BLaER1 treated with 17β-estradiol and CSF1 and Interleukin-3, amounts not matched to agents 10 nM and 100 nM (cell line): ENCODE data around the gene CTBP2.
A peak's percentile ranks its signal among the peaks of the same experiment; 100 is the strongest.

Experiments
- H3K27ac ChIP-seq, 11 experiments: shearing (Covaris generic); formaldehyde crosslinking; 2 replicates each; pipeline ENCODE4 v1.8.1; 2022
- H3K27me3 ChIP-seq, 11 experiments: shearing (Covaris generic); formaldehyde crosslinking; 2 replicates each; pipeline ENCODE4 v1.8.1; 2022
- H3K36me3 ChIP-seq, 11 experiments: shearing (Covaris generic); formaldehyde crosslinking; 2 replicates each; pipeline ENCODE4 v1.8.1; 2022
- H3K4me1 ChIP-seq, 10 experiments: shearing (Covaris generic); formaldehyde crosslinking; 2 replicates each; pipeline ENCODE4 v1.8.1; 2022
- H3K4me2 ChIP-seq, 11 experiments: shearing (Covaris generic); formaldehyde crosslinking; 2 replicates each; pipeline ENCODE4 v1.8.1; 2022
- H3K4me3 ChIP-seq, 10 experiments: shearing (Covaris generic); formaldehyde crosslinking; 2 replicates each; pipeline ENCODE4 v1.8.1; 2022
- H3K9ac ChIP-seq, 11 experiments: shearing (Covaris generic); formaldehyde crosslinking; 2 replicates each; pipeline ENCODE4 v1.8.1; 2022
- H3K9me3 ChIP-seq, 11 experiments: shearing (Covaris generic); formaldehyde crosslinking; replicated peaks in 1 of 11; 2 replicates each; pipeline ENCODE4 v1.8.1; 2022
- H4K20me1 ChIP-seq, 11 experiments: shearing (Covaris generic); formaldehyde crosslinking; 2 replicates each; pipeline ENCODE4 v1.8.1; 2022
- Cebpa-rat ChIP-seq, 11 experiments: shearing (Covaris generic); IDR thresholded peaks; 2 replicates each; pipeline ENCODE4 v1.8.1; 2022

Gene CTBP2

DNA sequence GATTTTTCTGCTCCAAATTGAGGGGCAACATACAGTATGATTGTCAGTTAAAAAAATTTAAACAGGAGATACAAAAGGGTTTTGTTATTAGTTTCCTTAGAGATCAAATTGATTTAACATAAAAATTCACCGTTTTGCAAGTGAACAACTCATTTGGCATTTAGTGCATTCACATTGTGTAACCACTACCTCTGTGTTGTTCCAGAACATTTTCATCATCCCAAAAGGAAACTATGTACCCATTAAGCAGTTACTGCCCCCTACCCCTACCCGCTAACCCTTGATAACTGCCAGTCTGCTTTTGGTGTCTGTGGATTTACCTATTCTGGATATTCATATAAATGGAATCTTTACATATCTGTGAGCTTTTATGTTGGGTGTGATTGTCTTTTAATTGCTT is 215.4 kb downstream of the CTBP2 start:
- Histone ChIP-seq H3K9ac (no peak overlapping the region), H3K36me3 (peaks cover 34 to 76% (median 61%) of the 10 kb centered on the region in 11 experiments), H3K4me2 (no peak overlapping the region), H3K27me3 (no peaks in the 10 kb centered on the region), H3K4me3 (no peak overlapping the region), H3K27ac (no peak overlapping the region), H3K4me1 (peaks cover 0 to 35% (median 18%) of the 10 kb centered on the region in 10 experiments; a peak in 15 of 20 replicates), H4K20me1 (peaks cover 68 to 99% (median 97%) of the 10 kb centered on the region in 11 experiments), H3K9me3 (no peaks in the 10 kb centered on the region)
- no peak for TF ChIP-seq Cebpa-rat (IDR thresholded peaks at IDR 0.05)

DNA sequence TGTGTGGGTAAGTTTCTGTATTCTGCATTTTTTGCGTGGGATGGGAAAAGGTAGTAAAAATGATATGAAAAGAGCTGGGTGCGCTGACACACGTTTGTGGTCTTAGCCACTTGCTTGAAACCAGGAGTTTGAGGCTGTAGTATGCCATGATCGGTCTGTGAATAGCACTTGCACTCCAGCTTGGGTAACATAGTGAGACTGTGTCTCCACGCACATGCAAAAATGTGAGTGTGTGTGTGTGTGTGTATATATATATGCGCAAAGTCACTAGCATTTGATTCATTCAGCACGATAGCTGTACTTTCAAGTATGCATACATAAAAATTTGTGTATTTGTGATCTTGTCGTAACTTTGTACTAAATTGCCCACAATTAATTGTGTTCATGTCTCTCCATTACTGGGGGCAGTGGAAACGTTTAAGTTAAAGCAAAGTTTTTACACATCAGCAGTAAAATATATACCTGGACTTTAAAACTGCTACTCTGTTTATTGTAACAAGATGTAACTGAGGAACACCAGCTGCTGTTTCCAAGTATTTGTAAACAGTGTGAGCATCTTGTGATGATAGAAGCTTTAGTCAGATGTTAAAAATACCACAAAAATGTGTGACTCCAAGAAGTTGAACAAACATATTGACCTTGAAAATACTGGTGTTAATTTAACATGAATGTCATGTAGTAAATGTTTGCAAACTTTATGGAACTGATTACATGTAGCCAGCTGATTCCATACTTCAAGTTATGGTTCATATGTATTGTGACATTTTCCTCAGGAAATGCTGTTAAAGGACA is 216.9 kb downstream of the CTBP2 start:
- no peak for TF ChIP-seq Cebpa-rat (IDR thresholded peaks at IDR 0.05)
- Histone ChIP-seq H3K4me2 (peak overlapping the region in 5 of 11 experiments; percentile 11 to 73 (median 20); a peak in 7 of 22 replicates), H3K4me1 (peaks cover 0 to 38% (median 21%) of the 10 kb centered on the region in 10 experiments; a peak in 15 of 20 replicates), H3K9me3 (no peaks in the 10 kb centered on the region), H3K27ac (peak overlapping the region in 3 of 11 experiments; percentile 7 to 41 (median 36); a peak in 5 of 22 replicates), H3K9ac (peak overlapping the region in 1 of 11 experiments; percentile 9; a peak in 1 of 22 replicates), H3K27me3 (no peaks in the 10 kb centered on the region), H3K4me3 (no peak overlapping the region), H4K20me1 (peaks cover 71 to 99% (median 98%) of the 10 kb centered on the region in 11 experiments), H3K36me3 (peaks cover 21 to 61% (median 46%) of the 10 kb centered on the region in 11 experiments)

DNA sequence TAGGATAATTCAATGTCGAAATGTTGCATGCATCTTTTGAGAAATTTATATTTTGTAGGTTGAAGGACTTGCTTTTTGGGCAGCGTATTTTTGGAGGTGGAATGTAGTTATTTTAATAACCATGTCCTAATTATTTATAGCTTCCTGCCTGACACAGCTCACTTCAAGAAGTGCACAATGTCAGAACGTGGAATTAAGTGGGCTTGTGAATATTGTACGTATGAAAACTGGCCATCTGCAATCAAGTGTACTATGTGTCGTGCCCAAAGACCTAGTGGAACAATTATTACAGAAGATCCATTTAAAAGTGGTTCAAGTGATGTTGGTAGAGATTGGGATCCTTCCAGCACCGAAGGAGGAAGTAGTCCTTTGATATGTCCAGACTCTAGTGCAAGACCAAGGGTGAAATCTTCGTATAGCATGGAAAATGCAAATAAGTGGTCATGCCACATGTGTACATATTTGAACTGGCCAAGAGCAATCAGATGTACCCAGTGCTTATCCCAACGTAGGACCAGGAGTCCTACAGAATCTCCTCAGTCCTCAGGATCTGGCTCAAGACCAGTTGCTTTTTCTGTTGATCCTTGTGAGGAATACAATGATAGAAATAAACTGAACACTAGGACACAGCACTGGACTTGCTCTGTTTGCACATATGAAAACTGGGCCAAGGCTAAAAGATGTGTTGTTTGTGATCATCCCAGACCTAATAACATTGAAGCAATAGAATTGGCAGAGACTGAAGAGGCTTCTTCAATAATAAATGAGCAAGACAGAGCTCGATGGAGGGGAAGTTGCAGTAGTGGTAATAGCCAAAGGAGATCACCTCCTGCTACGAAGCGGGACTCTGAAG is 217.8 kb downstream of the CTBP2 start:
- Histone ChIP-seq H3K27me3 (no peaks in the 10 kb centered on the region), H3K4me3 (no peak overlapping the region), H3K36me3 (peaks cover 13 to 52% (median 36%) of the 10 kb centered on the region in 11 experiments), H3K27ac (peak overlapping the region in 3 of 11 experiments; percentile 7 to 41 (median 36); a peak in 3 of 22 replicates), H3K9me3 (no peaks in the 10 kb centered on the region), H3K9ac (no peak overlapping the region), H3K4me1 (peaks cover 0 to 38% (median 21%) of the 10 kb centered on the region in 10 experiments; a peak in 15 of 20 replicates), H4K20me1 (peaks cover 71 to 99% (median 98%) of the 10 kb centered on the region in 11 experiments), H3K4me2 (peak overlapping the region in 4 of 11 experiments; percentile 11 to 73 (median 42); a peak in 7 of 22 replicates)
- TF ChIP-seq Cebpa-rat (IDR thresholded peaks at IDR 0.05) = no peak

DNA sequence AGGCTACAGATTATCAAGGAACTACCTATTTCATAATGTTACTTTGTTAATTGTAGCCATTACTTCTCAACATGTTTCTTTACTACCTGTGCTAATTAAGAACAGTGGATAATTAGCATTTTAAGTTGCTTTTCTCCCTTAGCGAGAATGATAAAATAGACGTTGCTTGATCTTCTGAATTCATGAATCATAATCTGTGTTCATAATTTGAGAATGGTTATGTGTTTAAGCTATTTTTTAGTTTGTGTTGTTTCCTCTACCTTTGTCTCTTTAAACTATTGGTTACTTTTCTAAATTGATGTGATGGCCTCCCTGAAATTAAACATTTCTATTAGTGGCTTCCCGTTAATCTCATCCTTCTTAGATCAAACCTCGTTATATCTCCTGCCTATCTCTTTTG is 218.5 kb downstream of the CTBP2 start, which contains the start of gene ZRANB1:
Gene ZRANB1, plus strand, starts transcription at position 301 of the 400 bp plus-strand sequence. CDS start 371 bp downstream, outside the sequence.
- Histone ChIP-seq H3K9me3 (no peaks in the 10 kb centered on the region), H3K36me3 (peaks cover 8 to 45% (median 29%) of the 10 kb centered on the region in 11 experiments), H3K27me3 (no peaks in the 10 kb centered on the region), H3K4me2 (peak within 1 kb of the TSS in 4 of 11 experiments; percentile 11 to 73 (median 42); a peak in 6 of 22 replicates), H3K4me3 (no peak within 1 kb of the TSS), H3K9ac (no peak within 1 kb of the TSS), H3K4me1 (peaks cover 0 to 38% (median 21%) of the 10 kb centered on the region in 10 experiments; a peak in 15 of 20 replicates), H3K27ac (peak within 1 kb of the TSS in 3 of 11 experiments; percentile 7 to 41 (median 36); a peak in 3 of 22 replicates), H4K20me1 (peaks cover 72 to 99% (median 98%) of the 10 kb centered on the region in 11 experiments)
- no peak for TF ChIP-seq Cebpa-rat (IDR thresholded peaks at IDR 0.05)

DNA sequence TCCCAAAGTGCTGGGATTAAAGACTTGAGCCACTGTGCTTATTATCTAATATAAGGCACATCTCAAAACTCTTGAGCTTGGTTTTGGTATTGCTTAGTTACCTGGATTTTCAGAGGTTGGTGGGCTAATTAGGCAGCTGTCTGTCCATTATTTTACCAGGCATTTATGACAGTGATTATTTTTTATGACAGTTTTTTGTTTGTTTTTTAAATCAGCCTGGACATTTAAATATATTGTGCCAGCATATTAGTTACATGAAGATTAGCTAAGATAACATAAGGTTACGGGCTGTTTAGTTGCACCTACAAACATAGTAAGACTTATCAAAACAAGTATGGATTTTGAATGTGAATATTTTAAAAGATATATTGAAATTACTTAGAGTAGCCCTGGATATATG is 221.1 kb downstream of the CTBP2 start:
- no peak for TF ChIP-seq Cebpa-rat (IDR thresholded peaks at IDR 0.05)
- no peak overlapping the region for H3K9ac ChIP-seq
- H3K27me3 ChIP-seq = no peaks in the 10 kb centered on the region
- H3K9me3 ChIP-seq = no peaks in the 10 kb centered on the region
- H4K20me1 ChIP-seq = peaks cover 84 to 100% (median 99%) of the 10 kb centered on the region in 11 experiments
- no peak overlapping the region for H3K4me2 ChIP-seq
- peaks cover 0 to 26% (median 15%) of the 10 kb centered on the region in 11 experiments; a peak in 15 of 22 replicates for H3K36me3 ChIP-seq
- H3K27ac ChIP-seq = no peak overlapping the region
- no peak overlapping the region for H3K4me3 ChIP-seq
- peaks cover 0 to 34% (median 21%) of the 10 kb centered on the region in 10 experiments; a peak in 15 of 20 replicates for H3K4me1 ChIP-seq

DNA sequence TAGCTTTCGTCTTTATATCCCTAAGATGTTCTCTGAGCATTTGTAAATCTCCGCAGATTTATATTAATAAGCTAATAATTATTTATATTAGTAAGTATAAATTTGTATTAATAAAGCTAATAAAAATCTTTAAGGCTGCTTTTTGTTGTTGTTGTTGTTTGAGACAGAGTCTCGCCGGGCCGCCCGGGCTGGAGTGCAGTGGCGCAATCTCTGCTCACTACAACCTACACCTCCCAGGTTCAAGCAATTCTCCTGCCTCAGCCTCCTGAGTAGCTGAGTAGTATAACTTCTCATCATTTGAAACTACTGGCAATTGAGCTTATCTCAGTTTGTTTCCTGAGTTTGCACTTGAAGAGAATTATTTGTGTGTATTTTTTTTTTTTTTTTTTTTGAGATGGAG is 223.6 kb downstream of the CTBP2 start:
- H3K4me2 ChIP-seq = no peak overlapping the region
- H3K36me3 ChIP-seq = peaks cover 3 to 27% (median 9%) of the 10 kb centered on the region in 11 experiments; a peak in 17 of 22 replicates
- H3K27ac ChIP-seq = no peak overlapping the region
- peaks cover 69 to 100% (median 100%) of the 10 kb centered on the region in 11 experiments for H4K20me1 ChIP-seq
- no peaks in the 10 kb centered on the region for H3K27me3 ChIP-seq
- no peak for TF ChIP-seq Cebpa-rat (IDR thresholded peaks at IDR 0.05)
- no peak overlapping the region for H3K4me3 ChIP-seq
- peaks cover 4 to 11% (median 9%) of the 10 kb centered on the region in 11 experiments; a peak in 21 of 22 replicates for H3K9me3 ChIP-seq
- no peak overlapping the region for H3K9ac ChIP-seq
- H3K4me1 ChIP-seq = peaks cover 0 to 16% (median 2%) of the 10 kb centered on the region in 10 experiments; a peak in 4 of 20 replicates

DNA sequence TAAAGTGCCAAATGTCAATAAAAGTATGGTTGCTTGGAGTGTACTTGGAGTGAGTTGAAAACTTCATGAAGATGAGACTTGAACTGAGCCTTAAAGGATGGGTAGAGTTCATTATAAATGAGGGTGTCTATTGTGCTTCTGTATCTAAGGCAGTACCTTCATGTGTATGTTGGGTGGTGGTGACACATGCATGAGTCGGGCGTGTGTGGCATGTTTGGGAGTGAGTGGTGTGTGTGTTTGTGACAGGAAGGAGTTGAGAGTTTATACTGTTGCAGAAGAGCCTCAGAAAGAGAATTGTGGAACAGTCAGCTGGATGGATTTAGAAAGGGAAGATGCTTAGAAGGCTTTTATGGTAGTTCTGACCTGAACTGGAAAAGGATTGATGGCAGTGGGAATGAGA is 224.4 kb downstream of the CTBP2 start:
- Histone ChIP-seq H3K4me1 (peaks cover 0 to 16% (median 2%) of the 10 kb centered on the region in 10 experiments; a peak in 4 of 20 replicates), H3K9me3 (peaks cover 13 to 19% (median 18%) of the 10 kb centered on the region in 11 experiments), H3K9ac (no peak overlapping the region), H3K4me3 (no peak overlapping the region), H3K27ac (no peak overlapping the region), H4K20me1 (peaks cover 67 to 100% (median 100%) of the 10 kb centered on the region in 11 experiments), H3K36me3 (peaks cover 11 to 36% (median 18%) of the 10 kb centered on the region in 11 experiments; a peak in 20 of 22 replicates), H3K4me2 (no peak overlapping the region), H3K27me3 (no peaks in the 10 kb centered on the region)
- no peak for TF ChIP-seq Cebpa-rat (IDR thresholded peaks at IDR 0.05)
